SK-N-SH (cell line): ENCODE results near the gene RALY. TPM values are rescaled to one million over a fixed set of nuclear protein-coding genes. Genes with fewer than 3 reads are reported as not detected.

ENCODE experiments used
- CTCF ChIA-PET: fragments of 300-600, 350-600 bp; formaldehyde crosslinking; extraction: SDS; loops from one replicate; lab custom pipeline; 2021; lab: Yijun Ruan, JAX
- POLR2A ChIA-PET: fragments of 350-600 bp; sonication (Branson Sonifier 250); formaldehyde crosslinking; extraction: SDS; loops from one replicate; lab custom pipeline; 2020; ENCODE audit warnings: antibody characterized with exemption, inconsistent platforms; lab: Yijun Ruan, JAX
- DNase-seq: peaks from one replicate; pipeline ENCODE4 v3.0.0; 2012
- H2AFZ ChIP-seq: fragments of 200-600 bp; sonication (generic); 2 replicates; pipeline ENCODE4 v1.8.1; 2016; ENCODE audit warnings: antibody characterized with exemption, mild to moderate bottlenecking, low read depth
- H3F3A ChIP-seq: fragments of 200-600 bp; sonication (generic); replicated peaks from 2 replicates; pipeline ENCODE3; 2016; ENCODE audit warnings: antibody characterized with exemption, mild to moderate bottlenecking; ENCODE audit not compliant: insufficient read depth
- H3K27ac ChIP-seq, 2 experiments: fragments of 200-500 bp in 1 of 2; fragments of 200-600 bp in 1 of 2; sonication (Bioruptor generic) in 1 of 2; sonication (generic), shearing (Covaris generic) in 1 of 2; 2 replicates each; pipeline versions ENCODE4 v1.5.1 to v1.6.1; 2014 to 2016; ENCODE audit warnings: low read depth in 2 of 2, inconsistent platforms in 1 of 2, low read length in 1 of 2, mild to moderate bottlenecking in 1 of 2, mixed read lengths in 1 of 2
- H3K27me3 ChIP-seq: fragments of 200-600 bp; sonication (generic), shearing (Covaris generic); 2 replicates; pipeline ENCODE4 v1.6.1; 2016; ENCODE audit warnings: mixed run types; ENCODE audit not compliant: insufficient read depth
- H3K36me3 ChIP-seq, 2 experiments: fragments of 200-500 bp in 1 of 2; fragments of 200-600 bp in 1 of 2; sonication (Bioruptor generic) in 1 of 2; sonication (generic) in 1 of 2; replicated peaks in 1 of 2; 2 replicates each; pipeline versions ENCODE3 to v1.5.1; 2014 to 2016; ENCODE audit warnings: low read length in 1 of 2, mild to moderate bottlenecking in 1 of 2; ENCODE audit not compliant: insufficient read depth in 2 of 2, control insufficient read depth in 1 of 2
- H3K4me1 ChIP-seq, 2 experiments: fragments of 200-500 bp in 1 of 2; fragments of 200-600 bp in 1 of 2; sonication (Bioruptor generic) in 1 of 2; sonication (generic), shearing (Covaris generic) in 1 of 2; 2 replicates each; pipeline versions ENCODE4 v1.5.1 to v1.6.1; 2014 to 2016; ENCODE audit warnings: low read depth in 1 of 2, low read length in 1 of 2, mixed run types in 1 of 2; ENCODE audit not compliant: insufficient read depth in 2 of 2, control insufficient read depth in 1 of 2
- H3K4me2 ChIP-seq: fragments of 200-600 bp; sonication (generic), shearing (Covaris generic); 2 replicates; pipeline ENCODE4 v1.6.1; 2017; ENCODE audit warnings: mixed run types
- H3K4me3 ChIP-seq, 2 experiments: fragments of 200-500 bp in 1 of 2; fragments of 200-600 bp in 1 of 2; sonication (Bioruptor generic) in 1 of 2; sonication (generic), shearing (Covaris generic) in 1 of 2; 2 replicates each; pipeline versions ENCODE4 v1.5.1 to v1.8.1; 2014 to 2016; ENCODE audit warnings: low read depth in 2 of 2, inconsistent platforms in 1 of 2, low read length in 1 of 2, mild to moderate bottlenecking in 1 of 2, mixed read lengths in 1 of 2, moderate library complexity in 1 of 2
- H3K79me2 ChIP-seq: fragments of 200-600 bp; sonication (generic); 2 replicates; pipeline ENCODE4 v1.8.1; 2017; ENCODE audit warnings: mild to moderate bottlenecking; ENCODE audit not compliant: insufficient read depth
- H3K9ac ChIP-seq: fragments of 200-600 bp; sonication (generic); 2 replicates; pipeline ENCODE4 v1.6.1; 2017; ENCODE audit warnings: mixed run types
- H3K9me2 ChIP-seq: fragments of 200-600 bp; sonication (generic); 2 replicates; pipeline ENCODE4 v1.6.1; 2017; ENCODE audit warnings: mixed run types
- H3K9me3 ChIP-seq: fragments of 200-600 bp; sonication (generic); 2 replicates; pipeline ENCODE4 v1.6.1; 2017; ENCODE audit warnings: mixed run types, mild to moderate bottlenecking, moderate library complexity
- H4K20me1 ChIP-seq: fragments of 200-600 bp; sonication (generic); 2 replicates; pipeline ENCODE4 v1.6.1; 2017; ENCODE audit warnings: mild to moderate bottlenecking, mixed run types; ENCODE audit not compliant: insufficient read depth
- CHD2 ChIP-seq: fragments of 150-350 bp; IDR thresholded peaks from 2 replicates; pipeline ENCODE4 v1.6.1; 2018; ENCODE audit warnings: low read length; ENCODE audit not compliant: partially characterized antibody
- FOXJ3 ChIP-seq: sonication (generic); formaldehyde crosslinking; IDR thresholded peaks from 2 replicates; pipeline ENCODE4 v1.5.1; 2020; ENCODE audit warnings: mild to moderate bottlenecking, missing genetic modification reagents
- FOXM1 ChIP-seq: IDR thresholded peaks from 2 replicates; pipeline ENCODE4 v1.4.0; 2012; ENCODE audit warnings: low read depth, mild to moderate bottlenecking
- JUND ChIP-seq: IDR thresholded peaks from 2 replicates; pipeline ENCODE4 v1.4.0; 2012
- POLR2AphosphoS5 ChIP-seq: IDR thresholded peaks from 2 replicates; pipeline ENCODE4 v1.6.1; 2012; ENCODE audit warnings: low read depth, low read length
- RCOR1 ChIP-seq: fragments of 150-350 bp; IDR thresholded peaks from 2 replicates; pipeline ENCODE4 v1.6.1; 2017; ENCODE audit warnings: antibody characterized with exemption, low read length
- RFX5 ChIP-seq: IDR thresholded peaks from 2 replicates; pipeline ENCODE4 v1.6.1; 2012; ENCODE audit warnings: mild to moderate bottlenecking, improper control_type of control experiment, low read length
- TAF1 ChIP-seq: IDR thresholded peaks from 2 replicates; pipeline ENCODE4 v1.6.1; 2012; ENCODE audit warnings: low read depth, mild to moderate bottlenecking, low read length, moderate library complexity, borderline replicate concordance
- TCF12 ChIP-seq: IDR thresholded peaks from 2 replicates; pipeline ENCODE4 v1.4.0; 2012
- YY1 ChIP-seq: IDR thresholded peaks from 2 replicates; pipeline ENCODE4 v1.4.0; 2012; ENCODE audit warnings: low read depth, mild to moderate bottlenecking
- WGBS: methylation state at CpG from one replicate; pipeline ENCODE4 v1.1.6; 2017; ENCODE audit warnings: low lambda C conversion rate; 5-methylcytosine and 5-hydroxymethylcytosine counted together
- polyA plus RNA-seq, 3 experiments: library from polyadenylated mRNA; depleted of rRNA; stranded (reverse); fragments of >200 nt; gene quantifications; 2 replicates each; pipeline ENCODE4 v1.2.3, GENCODE V29; 2012
- TF ChIP-seq, protein P1 (sequence below): fragments of 150-350 bp; IDR thresholded peaks from 2 replicates; pipeline ENCODE4 v1.6.1; 2016; ENCODE audit warnings: mild to moderate bottlenecking, low read depth, low read length
- TF ChIP-seq, protein P2 (sequence below): IDR thresholded peaks from 2 replicates; pipeline ENCODE4 v1.4.0; 2012; ENCODE audit warnings: low read depth, borderline replicate concordance
- TF ChIP-seq, protein P3 (sequence below): fragments of 200-600 bp; sonication (generic); IDR thresholded peaks from 2 replicates; pipeline ENCODE4 v1.6.1; 2017; ENCODE audit warnings: antibody characterized with exemption, mild to moderate bottlenecking, moderate library complexity

RALY gene
- polyA plus RNA-seq, 1 of the 3 experiments (the other 2 are of a cell fraction) = 130 TPM

DNA sequence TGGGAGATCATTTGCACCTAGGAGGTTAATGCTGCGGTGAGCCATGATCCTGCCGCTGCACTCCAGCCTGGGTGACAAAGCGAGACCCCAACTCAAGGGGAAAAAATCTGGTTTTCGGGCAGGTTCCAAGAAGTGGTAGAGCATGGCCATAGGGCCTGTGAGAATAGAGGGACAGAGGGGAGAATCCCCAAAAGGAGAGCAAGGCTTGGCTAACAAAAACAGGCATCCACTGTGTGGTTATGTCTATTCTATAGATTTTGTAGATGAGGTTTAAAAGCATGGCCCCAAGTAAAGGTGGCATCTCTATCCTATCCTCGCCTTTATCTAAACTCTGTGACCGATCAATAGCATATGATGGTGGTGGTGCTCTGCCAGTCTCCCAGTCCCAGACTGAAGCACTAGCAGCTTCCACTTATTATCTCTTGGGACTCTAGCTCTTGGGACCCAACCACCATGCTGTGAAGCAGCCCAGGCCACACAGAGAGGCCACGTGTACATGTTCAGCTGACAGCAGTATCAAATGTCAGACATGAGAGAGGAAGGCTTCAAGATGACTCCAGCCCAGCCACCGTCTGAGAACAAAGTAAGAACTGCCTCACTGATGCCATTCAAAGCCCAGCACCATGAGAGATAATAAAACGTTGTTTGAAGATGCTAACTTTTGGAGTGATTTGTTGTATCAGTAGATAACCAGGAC lies 90.7 kb downstream of the RALY start:
- POLR2A ChIA-PET = no interaction called here
- H3K4me3 ChIP-seq = no peak overlapping the region
- peaks cover 23 to 35% of the 10 kb centered on the region in 2 experiments for H3K36me3 ChIP-seq
- no peak for DNase-seq
- H3K27ac ChIP-seq = no peak overlapping the region
- peaks cover 7% of the 10 kb centered on the region for H3K79me2 ChIP-seq
- H3K4me1 ChIP-seq = peaks cover 8% of the 10 kb centered on the region in 2 experiments; a peak in 1 of 4 replicates
- H3K9me3 ChIP-seq = no peaks in the 10 kb centered on the region
- H3K4me2 ChIP-seq = no peak overlapping the region
- H3K9ac ChIP-seq = no peak overlapping the region
- H3F3A ChIP-seq = peaks cover 30% of the 10 kb centered on the region
- CTCF ChIA-PET = no interaction called here
- no peaks in the 10 kb centered on the region for H3K27me3 ChIP-seq
- no peak overlapping the region for H2AFZ ChIP-seq
- no peak for TF ChIP-seq RCOR1
- TF ChIP-seq JUND = no peak
- no peak for TF ChIP-seq CHD2
- no peak for TF ChIP-seq RFX5
- TF ChIP-seq, protein P1, sequence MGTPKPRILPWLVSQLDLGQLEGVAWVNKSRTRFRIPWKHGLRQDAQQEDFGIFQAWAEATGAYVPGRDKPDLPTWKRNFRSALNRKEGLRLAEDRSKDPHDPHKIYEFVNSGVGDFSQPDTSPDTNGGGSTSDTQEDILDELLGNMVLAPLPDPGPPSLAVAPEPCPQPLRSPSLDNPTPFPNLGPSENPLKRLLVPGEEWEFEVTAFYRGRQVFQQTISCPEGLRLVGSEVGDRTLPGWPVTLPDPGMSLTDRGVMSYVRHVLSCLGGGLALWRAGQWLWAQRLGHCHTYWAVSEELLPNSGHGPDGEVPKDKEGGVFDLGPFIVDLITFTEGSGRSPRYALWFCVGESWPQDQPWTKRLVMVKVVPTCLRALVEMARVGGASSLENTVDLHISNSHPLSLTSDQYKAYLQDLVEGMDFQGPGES = no peak
- no peak for TF ChIP-seq YY1
- TF ChIP-seq, protein P2, sequence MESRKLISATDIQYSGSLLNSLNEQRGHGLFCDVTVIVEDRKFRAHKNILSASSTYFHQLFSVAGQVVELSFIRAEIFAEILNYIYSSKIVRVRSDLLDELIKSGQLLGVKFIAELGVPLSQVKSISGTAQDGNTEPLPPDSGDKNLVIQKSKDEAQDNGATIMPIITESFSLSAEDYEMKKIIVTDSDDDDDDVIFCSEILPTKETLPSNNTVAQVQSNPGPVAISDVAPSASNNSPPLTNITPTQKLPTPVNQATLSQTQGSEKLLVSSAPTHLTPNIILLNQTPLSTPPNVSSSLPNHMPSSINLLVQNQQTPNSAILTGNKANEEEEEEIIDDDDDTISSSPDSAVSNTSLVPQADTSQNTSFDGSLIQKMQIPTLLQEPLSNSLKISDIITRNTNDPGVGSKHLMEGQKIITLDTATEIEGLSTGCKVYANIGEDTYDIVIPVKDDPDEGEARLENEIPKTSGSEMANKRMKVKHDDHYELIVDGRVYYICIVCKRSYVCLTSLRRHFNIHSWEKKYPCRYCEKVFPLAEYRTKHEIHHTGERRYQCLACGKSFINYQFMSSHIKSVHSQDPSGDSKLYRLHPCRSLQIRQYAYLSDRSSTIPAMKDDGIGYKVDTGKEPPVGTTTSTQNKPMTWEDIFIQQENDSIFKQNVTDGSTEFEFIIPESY = no peak
- no peak for TF ChIP-seq TCF12
- TF ChIP-seq, protein P3, sequence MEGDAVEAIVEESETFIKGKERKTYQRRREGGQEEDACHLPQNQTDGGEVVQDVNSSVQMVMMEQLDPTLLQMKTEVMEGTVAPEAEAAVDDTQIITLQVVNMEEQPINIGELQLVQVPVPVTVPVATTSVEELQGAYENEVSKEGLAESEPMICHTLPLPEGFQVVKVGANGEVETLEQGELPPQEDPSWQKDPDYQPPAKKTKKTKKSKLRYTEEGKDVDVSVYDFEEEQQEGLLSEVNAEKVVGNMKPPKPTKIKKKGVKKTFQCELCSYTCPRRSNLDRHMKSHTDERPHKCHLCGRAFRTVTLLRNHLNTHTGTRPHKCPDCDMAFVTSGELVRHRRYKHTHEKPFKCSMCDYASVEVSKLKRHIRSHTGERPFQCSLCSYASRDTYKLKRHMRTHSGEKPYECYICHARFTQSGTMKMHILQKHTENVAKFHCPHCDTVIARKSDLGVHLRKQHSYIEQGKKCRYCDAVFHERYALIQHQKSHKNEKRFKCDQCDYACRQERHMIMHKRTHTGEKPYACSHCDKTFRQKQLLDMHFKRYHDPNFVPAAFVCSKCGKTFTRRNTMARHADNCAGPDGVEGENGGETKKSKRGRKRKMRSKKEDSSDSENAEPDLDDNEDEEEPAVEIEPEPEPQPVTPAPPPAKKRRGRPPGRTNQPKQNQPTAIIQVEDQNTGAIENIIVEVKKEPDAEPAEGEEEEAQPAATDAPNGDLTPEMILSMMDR = no peak
- TF ChIP-seq POLR2AphosphoS5 = no peak; the same call in 1 of the 2 replicates
- no peak for TF ChIP-seq FOXM1
- TF ChIP-seq FOXJ3 = no peak
- TF ChIP-seq TAF1 = no peak
- peaks cover 29% of the 10 kb centered on the region for H4K20me1 ChIP-seq
- H3K9me2 ChIP-seq = no peaks in the 10 kb centered on the region
- WGBS = 93% methylated on average over 9 of the region's 9 CpGs
